NB4 (cell line): ENCODE results near the gene ARG1.
"Not testable (repeated sequence)": the region's sequence is repeated elsewhere in the genome, so short reads cannot be mapped to it uniquely, and the experiment has no call there.

ENCODE experiments used
- CTCF ChIP-seq: IDR thresholded peaks from one replicate; pipeline ENCODE4 v1.5.1; 2012; ENCODE audit warnings: low read depth, low read length
- MAX ChIP-seq: IDR thresholded peaks from 2 replicates; pipeline ENCODE4 v1.6.1; 2011; ENCODE audit warnings: low read depth, low read length
- MYC ChIP-seq: IDR thresholded peaks from 2 replicates; pipeline ENCODE4 v1.6.1; 2011; ENCODE audit warnings: low read depth, low read length

- not testable (repeated sequence) for TF ChIP-seq MAX, CTCF, MYC
Measured at GRCh38 chr6:131530936-131531335, 42.1 kb upstream of the ARG1 start.
